NCI-H1694 (cell line): ENCODE results near the gene RABL6.
"Not testable (repeated sequence)": the region's sequence is repeated elsewhere in the genome, so short reads cannot be mapped to it uniquely, and the experiment has no call there.

Source experiments
- DNase-seq: peaks from one replicate; lab custom pipeline; 2025; lab: John Stamatoyannopoulos, UW

RABL6 gene

DNA sequence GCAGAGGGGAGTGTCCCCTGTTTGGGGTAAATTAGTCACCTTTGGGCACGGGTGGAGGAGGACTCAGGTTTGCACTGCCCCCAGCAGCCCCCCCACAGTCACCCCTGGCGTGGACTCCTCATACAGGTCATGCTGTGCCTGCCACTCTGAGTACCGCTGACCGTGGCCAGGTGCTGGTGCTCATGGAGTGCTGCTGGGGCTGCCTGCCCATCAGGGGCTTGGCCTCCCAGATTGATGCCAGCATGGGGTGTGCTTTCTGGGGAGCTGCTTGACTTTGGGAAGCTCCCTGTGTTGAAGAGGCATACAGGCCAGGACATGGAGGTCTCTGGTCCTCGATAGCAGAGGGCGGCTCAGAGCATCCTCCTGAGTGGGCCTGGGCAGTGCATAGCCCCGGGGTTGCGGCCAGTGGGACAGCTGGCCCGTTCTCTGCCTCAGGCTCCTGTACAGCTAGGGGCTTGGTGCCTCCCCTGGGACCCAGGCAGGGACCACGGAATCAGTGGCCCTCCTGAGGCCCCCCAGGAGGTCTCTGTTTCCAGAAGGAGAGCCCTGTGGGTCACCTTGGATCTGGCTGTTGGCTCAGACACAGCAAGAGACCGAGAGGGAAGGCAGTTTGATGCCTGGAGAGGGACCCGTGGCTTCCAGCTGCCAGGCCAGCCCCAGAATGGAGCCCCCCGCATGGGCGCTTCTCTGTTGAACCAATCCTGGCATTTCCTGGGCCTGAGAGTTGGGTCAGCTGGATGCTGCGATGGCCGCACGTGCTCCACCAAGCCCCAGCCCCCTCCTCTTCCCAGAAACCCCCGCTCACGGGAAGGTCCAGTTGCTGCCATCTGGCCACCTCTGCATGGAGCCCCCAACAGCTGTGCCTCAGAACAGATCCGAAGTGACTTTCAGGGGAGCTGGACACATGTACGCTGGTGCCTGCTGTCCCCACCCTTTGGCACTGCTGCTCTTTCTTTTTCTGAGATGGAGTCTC is 28.5 kb downstream of the RABL6 start:
- DNase-seq: no peak

DNA sequence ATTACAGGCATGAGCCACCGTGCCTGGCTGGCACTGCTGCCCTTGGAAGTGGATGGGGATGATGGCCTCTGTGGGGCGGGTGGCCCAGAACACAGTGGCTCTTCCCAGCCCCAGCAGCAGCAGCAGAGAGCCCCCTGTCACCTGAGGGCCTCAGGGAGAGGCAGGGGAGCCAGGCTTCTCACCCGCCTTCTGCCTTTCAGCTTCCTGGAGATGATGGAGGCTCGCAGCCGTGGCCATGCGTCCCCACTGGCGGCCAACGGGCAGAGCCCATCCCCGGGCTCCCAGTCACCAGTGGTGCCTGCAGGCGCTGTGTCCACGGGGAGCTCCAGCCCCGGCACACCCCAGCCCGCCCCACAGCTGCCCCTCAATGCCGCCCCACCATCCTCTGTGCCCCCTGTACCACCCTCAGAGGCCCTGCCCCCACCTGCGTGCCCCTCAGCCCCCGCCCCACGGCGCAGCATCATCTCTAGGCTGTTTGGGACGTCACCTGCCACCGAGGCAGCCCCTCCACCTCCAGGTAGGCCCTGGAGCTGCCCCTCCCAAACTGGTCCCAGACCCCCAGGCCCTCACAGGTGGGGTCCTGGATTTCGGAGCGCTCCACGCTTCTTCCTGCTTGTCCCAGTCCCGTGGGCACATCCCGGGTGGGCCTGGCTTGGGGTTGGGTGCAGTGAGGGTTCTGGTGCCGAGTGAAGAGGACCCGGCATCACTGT is 29.6 kb downstream of the RABL6 start:
- DNase-seq: no peak

DNA sequence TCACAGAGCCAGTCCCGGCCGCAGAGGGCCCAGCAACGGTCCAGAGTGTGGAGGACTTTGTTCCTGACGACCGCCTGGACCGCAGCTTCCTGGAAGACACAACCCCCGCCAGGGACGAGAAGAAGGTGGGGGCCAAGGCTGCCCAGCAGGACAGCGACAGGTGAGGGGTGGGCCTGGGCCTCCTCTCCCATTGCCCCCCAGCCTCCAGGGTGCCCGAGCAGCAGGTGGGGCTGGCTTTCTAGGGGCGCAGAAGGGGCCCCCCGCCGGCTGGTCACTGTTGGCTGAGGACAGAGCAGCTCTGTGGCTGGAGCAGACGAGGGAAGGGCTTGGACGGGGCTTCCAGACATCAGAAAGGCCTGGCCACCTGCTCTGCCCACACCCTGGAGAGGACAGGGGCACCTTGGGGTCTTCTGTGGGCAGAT is 30.1 kb downstream of the RABL6 start:
- not testable (repeated sequence) for DNase-seq

DNA sequence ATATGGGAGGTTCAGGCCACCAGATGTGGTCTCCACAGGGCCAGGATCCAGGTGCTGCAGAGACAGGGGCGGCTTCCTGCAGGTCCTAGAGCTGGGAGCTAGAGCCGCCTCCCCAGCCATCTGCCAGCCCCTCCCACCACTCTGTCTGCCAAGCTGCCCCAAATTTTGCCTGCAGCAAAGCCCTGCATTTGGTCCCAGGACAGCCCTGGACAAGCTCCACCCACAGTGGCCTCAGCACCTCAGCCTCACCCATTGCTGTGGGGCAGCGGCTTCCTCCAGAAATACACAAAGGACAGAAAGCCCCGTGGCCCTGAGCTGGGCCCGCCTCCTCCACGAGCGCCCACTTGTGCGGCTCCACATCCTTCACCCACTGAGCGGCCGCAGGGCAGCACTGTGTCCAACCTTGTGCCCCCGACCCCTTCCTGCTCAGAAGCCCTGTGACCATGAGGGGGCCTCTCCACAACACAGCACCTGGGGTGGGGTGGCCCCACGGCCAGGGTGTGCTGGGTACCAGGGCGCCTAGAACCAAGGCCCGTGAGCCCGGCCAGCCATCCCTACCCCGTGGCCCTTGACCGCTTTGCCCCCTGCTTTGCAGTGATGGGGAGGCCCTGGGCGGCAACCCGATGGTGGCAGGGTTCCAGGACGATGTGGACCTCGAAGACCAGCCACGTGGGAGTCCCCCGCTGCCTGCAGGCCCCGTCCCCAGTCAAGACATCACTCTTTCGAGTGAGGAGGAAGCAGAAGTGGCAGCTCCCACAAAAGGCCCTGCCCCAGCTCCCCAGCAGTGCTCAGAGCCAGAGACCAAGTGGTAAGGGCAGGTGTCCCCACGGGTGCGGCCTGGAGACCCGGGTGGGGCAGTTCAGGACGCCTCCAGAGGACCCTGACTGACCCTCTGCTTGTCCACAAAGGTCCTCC is 30.8 kb downstream of the RABL6 start:
- DNase-seq: no peak

DNA sequence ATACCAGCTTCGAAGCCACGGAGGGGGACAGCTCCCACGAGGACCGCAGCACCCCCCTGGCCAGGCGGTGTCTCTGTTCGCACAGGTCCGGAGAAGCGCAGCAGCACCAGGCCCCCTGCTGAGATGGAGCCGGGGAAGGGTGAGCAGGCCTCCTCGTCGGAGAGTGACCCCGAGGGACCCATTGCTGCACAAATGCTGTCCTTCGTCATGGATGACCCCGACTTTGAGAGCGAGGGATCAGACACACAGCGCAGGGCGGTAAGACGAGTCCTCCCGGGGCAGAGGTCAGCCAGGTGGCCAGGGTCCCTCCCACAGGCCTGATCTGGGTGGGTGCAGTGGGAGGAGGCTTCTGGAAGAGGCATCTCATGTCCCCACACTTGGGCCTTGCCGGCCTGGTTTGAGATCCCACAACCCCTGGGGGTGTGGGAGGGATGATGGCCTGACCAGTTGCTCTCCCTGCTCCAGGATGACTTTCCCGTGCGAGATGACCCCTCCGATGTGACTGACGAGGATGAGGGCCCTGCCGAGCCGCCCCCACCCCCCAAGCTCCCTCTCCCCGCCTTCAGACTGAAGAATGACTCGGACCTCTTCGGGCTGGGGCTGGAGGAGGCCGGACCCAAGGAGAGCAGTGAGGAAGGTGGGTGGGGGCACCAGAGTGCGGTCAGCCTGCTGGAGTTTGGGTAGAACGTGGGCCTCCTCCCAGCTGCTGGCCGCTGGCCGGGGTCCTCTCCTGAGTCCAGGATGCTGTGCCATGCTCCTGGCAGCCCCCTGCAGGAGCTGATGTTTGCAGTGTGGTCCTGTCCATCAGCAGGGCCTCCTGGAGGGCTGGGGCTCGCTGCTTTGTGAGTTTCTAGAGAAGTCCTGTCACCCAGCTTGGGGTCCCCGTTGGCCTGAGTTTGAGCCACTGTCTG is 31.7 kb downstream of the RABL6 start:
- no peak for DNase-seq

DNA sequence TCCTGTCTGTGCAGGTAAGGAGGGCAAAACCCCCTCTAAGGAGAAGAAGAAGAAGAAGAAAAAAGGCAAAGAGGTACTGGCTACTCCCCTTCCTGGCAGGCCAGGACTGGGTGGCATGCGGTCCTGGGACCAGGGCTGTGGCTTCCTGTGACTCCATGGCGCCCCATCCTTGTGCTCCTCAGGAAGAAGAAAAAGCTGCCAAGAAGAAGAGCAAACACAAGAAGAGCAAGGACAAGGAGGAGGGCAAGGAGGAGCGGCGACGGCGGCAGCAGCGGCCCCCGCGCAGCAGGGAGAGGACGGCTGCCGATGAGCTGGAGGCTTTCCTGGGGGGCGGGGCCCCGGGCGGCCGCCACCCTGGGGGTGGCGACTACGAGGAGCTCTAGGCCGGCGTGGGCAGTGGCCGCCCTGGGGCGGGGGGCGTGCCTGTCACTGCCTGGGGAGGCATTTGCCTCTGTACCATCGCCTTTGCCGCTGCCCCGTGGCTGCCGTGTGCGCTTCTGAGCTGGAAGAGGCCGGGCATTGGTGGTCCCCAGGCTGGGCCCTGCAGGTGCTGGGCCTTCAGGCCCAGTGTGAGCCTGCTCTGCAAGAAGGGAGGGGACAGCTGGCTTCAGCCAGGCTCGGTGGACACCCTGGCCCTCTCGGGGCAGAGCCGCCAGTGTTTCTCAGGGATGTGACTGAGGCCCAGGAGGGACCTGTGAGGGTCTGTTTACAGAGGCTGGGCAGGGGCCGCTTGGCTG is 32.6 kb downstream of the RABL6 start:
- no peak for DNase-seq

DNA sequence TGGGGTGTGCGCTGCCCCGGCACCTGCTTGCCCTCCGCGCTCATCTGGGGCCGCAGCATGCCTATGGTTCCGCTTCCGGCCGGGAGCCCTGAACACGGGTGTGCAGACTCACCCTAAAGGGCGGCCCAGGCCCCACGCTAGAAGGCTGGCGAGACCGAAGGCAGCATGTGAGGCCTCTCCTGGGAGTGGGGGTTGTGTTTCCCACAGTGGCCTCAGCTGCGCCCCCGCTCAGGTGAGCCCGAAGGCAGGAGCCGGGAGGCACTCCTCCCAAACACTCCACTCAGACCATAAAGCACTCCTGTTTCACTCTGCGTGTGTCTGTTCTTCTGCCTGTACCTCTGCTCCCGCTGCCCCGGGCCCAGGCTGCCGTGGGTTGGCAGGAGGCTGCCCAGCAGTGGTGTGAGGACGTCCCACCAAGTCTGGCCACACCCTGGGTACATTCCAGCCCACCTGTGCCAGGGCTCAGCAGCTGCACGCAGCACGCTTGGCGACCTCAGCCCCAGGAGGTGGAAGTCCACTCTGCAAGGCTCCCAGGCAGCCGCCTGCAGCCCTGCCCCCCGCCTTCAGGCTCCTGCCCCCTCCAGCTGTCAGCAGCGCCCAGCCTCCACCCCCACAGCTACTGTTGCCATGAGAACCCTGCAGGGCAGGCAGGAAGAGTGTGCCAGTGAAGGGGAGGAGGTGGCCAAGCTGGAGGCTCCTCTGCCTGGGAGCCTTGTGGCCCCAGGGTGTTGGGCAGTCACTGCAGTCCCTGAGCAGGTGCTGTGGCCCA is 33.3 kb downstream of the RABL6 start:
- peak; percentile 68 for DNase-seq

DNA sequence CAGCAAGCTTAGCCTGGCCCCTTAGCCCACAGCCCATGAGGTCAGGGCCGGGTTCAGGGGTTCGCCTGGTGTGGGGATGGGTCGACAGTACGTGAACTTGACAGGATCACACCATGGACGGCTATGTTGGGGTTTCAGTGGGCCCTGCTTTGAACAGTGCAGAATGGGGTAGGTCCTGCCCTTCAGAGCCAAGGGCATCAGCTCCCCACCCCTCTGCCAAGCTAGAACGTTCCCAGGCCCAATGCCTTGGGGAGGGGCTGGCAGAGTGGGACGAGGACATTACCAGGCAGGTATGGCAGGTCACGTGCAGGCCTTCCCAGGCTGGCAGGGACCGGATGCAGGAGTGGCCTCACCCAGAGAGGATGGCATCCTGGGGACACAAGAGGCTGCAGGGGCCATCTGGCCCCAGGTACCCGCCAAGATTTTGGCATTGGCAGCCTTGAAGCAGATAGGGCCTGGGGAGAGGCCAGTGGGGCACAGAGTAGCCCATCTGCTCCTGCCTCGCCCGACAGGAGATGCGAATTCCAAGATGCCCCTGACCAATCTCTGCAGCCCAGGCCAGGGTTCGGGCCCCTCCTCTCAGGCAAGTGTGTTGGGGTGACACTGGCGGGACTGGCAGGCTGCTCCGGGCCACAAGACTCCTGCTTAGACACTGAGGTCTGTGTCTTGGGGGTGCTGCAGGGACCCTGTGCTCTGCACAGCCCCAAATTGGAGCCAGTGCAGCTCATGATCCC is 34.1 kb downstream of the RABL6 start:
- not testable (repeated sequence) for DNase-seq

DNA sequence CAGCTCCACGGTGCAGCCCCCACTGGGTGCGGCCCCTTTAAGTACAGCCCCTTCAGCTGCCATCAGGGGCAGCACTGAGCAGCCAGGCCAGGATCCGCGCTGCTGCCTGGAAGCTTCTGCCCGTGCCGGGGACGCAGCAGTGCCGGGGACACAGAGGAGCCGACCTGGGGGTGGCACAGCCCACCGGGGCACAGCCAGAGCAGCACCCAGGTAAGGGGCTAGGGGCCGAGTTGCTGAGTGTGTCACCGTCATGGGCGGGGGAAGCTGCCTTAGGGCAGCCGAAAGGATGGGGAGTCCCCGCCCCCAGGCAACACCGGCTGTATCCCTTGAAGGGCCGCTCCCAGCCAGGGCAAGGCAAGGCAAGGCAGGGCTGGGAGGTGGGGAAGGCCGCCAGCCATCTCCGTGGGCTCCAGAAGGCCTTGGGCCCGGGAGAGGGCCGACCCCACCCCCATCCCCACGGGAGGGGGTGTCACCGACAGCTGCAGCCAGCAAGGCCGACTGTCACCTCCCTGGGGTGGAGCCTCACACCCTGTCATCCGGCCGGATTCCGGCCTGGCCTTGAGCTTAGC is 34.7 kb downstream of the RABL6 start, which contains the start of gene AJM1:
TSS of gene AJM1 (plus strand) at position 99 of the 569 bp plus-strand sequence. CDS start 1,937 bp downstream, outside the sequence.
- peak; percentile 57 for DNase-seq

DNA sequence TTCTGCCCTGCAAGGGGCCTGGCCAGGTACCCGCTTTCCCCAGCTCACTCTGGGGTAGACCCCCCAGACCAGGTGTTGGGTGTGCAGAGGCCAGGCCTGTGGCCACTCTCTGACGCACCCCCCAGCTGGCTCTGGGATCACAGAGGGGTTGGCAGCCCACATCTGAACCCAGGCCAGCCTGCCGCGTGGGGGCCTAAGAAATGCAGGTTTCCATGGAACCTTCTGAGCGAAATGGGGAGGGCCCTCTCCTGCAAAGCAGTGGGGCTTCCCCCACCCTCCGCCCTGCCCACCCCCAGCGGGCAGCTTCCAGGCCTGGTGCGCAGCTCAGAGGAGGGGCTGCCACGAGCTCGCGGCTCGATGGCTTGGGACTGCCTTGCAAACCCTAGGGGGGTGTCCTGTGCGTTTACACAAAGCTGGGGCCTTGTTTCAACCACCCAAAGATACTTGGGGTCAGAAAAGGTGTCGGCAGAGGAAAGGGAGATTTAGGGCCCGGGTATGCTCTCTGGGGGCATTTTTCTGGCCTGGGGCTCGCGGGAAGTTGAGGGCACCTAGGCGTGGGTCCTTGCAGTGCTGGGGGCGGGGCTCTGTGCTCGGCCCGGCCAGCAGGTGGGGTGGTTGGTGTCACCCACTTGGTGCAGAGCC is 35.5 kb downstream of the RABL6 start:
- not testable (repeated sequence) for DNase-seq

DNA sequence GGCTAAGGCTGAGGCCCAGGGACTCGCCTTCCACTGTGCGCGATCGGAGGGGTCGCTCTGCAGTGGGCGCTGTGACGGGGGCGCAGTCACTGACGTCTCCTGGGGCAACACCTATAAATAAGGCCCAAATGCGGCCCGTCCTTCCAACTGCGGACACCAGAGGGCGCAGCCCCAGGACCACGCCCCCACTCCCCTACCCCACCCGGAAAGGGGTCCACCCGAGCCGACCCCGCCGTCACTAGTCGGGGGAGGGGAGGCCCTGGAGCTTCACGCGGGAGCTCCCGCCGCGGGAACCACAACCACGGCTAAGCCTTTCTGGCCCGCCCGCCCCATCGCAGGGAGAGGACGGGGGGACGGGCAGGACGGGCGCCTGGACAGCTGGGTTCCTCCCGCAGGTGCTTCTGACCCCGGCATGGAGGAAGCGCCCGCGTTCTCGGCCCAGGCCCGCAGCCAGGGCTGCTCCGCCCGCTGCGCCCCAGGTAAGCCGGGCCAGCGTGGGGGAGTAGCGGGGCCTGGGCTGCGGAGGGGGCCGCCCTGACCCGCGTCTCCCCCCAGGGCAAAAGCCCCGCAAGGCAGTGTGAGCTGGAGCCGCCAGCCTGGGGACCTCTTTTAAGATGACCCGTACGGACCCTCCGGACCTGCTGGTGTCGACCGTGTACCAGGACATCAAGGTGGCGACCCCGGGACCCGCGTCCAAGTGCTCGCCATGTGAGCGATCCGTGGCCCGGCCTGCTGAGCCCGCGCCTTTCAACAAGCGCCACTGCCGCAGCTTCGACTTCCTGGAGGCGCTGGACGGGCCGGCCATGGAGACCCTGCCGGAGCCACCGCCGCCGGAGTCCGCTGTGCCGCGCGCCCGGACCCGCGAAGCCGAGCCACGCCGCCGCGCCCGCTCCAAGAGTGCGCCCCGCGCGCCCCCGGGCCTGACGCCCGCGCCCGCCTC is 36.3 kb downstream of the RABL6 start:
- not testable (repeated sequence) for DNase-seq

DNA sequence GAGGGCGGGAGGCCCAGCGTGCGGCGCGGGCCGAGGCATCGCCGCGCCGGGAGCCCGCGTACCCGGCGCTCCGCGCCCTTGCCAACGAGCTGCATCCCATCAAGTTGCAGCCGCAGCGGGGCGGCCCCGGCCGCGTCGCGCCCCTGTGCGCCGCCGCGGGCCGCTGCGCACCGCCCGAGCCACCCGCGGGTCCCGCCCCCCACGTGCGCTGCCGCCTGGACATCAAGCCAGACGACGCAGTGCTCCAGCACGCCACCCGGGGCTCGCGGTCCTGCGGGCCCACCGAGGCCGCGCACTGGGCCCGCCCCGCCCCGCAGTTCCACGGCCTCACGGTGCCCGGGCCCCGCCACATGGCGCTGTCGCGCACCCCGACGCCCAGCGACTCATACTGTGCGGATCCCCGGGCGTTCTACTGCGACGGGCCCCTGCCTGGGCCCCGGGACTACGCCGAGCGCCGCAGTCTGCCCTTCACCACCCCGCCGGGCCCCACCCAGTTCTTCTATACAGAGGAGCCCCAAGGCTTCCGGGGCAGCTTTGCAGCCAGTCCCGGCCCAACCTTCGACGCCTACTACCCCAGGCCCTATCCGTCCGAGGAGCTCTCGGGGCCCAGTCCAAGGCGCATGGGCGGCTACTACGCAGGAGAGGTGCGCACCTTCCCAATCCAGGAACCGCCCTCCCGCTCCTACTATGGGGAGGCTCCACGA is 37.2 kb downstream of the RABL6 start:
- no peak for DNase-seq

DNA sequence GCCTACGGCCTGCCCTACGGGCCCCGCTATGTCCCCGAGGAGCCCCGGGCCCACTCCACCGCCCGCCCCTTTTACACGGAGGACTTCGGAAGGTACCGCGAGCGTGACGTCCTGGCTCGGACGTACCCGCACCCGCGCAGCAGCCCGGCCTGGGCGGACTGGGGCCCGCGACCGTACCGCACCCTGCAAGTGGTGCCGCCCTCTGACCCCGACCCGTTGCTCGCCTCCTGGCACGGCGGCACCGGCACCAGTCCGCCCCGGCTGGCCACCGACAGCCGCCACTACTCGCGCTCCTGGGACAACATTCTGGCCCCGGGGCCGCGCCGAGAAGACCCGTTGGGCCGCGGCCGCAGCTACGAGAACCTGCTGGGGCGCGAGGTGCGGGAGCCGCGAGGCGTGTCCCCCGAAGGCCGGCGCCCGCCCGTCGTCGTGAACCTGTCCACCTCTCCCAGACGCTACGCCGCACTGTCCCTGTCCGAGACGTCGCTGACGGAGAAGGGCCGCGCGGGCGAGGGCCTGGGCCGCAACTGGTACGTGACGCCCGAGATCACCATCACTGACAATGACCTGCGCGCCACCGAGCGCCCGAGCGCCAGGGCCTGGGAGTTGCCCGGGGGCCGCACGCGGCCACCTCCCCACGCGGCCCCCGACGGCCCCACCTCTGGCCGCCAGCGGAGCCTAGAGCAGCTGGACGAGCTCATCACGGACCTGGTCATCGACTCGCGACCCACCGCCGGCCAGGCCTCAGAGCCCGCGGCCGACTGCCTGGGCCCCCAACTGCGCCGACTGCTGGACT is 37.9 kb downstream of the RABL6 start:
- DNase-seq: no peak

DNA sequence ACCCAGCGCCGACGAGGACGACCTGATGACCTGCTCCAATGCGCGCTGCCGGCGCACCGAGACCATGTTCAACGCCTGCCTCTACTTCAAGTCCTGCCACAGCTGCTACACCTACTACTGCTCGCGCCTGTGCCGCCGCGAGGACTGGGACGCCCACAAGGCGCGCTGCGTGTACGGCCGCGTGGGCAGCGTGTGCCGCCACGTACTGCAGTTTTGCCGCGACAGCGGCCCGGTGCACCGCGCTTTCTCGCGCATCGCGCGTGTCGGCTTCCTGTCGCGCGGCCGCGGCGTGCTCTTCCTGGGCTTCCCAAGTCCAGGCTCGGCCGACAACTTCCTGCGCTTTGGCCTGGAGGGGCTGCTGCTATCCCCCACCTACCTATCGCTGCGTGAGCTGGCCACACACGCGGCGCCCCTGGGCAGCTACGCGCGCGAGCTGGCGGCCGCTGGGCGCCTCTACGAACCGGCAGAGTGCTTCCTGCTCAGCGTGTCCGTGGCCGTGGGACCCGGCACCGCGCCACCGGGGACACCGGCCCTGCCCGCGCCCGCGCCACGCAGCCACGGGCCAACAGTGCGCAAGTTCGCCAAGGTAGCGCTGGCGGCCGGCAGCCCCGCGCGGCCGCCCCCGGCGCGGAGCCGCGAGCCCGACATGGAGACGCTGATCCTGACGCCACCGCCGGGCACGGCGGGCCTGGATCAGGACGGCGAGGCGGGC is 38.8 kb downstream of the RABL6 start:
- no peak for DNase-seq
